UCSD-AML1 (cell line): ENCODE data around the gene ERN1.
"Not testable (repeated sequence)": the region's sequence is repeated elsewhere in the genome, so short reads cannot be mapped to it uniquely, and the experiment has no call there.

Experiments
- DNase-seq: peaks from one replicate; lab custom pipeline; 2025; ENCODE audit not compliant: unreplicated experiment; lab: John Stamatoyannopoulos, UW

Gene ERN1

GRCh38 chr17:64036198-64036922 lies 93.6 kb downstream of the ERN1 start:
- no peak for DNase-seq

DNA sequence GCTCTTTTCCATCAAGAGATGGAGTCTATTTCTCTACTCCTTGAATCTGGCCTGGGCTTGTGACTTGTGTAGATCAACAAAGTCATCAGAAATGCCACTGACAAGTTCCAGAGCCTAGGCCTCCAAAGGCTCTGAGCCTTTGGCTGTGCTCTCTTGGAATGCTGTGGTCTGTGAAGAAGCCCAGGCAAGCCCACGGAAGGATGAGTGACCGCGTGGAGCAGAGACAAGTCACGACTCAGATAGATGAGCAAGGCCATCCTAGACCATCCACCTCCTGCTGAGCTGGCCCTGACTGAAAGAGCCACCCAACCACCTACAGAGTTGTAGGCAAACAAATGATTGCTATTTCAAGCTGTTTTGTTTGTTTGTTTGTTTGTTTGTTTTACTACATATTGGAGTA lies 97.9 kb downstream of the ERN1 start:
- DNase-seq, result no peak

DNA sequence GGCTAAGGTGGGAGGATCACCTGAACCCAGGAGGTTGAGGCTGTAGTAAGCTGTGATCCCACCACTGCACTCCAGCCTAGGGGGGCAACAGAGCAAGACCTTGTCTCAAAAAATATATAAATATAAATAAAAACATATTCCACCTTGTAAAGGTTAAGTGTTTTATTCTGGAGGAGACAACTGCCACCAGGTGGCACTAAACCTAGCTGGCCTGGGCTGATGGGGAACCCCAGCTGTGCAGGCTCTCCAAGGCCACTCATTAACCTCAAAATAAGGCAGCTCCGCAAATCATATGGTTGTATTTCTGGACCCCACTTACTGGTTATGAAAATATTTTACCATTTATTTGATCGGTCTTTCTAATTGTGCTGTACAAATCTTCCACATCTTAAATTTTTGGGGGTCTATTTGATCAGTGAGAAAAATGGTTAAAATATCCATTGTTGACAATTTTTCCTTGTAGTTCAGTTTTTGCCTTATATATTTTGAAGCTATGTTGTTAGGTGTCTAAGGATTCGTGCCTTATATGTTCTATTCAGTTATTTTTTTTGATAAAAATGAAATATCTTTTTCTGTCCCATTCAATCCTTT lies 101.0 kb downstream of the ERN1 start:
- DNase-seq, result peak; percentile 46

DNA sequence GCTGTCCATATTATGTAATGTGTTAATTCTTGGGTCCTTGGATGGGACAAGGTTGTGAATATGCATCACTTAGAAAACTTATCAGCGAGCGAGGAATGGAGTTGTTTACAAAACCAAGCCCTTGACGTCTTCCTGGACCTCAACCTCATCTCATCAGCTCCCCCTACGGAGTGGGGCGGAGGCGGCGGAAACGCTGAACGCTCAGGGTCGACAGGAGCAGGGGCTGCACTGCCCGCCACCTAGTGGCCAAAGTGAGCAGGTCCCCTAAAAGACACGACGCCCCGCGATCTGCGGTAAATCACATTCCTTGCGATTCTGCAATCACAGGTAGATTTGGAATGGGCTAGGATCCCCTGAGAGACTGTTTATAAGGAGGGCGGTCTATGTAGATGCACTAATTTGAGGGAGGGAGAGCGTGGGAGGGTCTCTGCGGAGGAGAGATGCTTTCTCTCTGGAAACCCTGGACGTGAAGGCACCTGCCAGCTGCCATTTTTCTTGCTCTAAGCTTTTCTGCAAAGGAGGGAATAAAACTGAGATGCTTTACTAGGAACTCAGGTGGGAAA lies 104.1 kb downstream of the ERN1 start:
- peak; percentile 90 for DNase-seq

DNA sequence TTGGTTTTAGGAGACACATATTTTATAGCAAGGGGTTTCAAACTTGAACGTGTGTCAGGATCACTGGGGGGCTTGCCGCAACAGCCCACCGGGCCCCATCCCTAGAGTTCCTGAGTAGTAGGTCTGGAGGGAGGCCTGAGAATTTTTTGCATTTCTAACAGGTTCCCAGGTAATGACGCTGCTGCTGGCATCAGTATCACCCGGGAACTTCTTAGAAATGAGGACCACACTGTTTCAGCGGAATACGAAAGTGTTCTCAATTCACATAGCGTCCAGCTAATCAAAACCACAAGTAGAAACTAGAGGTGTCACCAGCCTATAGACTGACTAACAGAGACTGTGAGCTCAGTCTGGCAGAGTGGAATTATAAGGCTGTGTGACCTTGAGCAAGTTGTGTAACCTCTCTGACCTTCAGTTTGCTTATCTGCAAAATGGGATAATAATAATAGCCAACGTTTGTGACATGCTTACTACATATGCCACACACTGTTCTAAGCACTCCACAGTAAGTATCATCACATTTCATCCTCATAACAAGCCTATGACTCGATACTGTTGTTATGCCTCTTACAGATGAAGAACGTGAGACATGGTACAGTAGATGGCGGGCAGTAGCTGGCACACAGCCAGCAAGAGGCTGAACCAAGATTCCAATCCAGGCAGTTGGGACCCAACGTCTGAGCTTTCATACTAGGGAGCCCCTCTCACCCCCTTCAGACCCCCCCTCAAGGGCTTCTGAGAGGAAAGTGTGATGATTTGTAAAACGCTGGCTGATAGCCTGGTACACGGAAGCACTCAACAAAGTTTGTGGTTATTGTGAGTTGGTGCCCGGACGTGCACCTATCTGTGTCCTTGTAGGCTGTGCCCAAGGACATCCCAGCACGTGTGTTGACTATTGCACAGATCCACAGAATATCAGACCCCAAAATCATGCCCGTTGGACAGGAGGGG lies 104.9 kb downstream of the ERN1 start:
- DNase-seq, result no peak

- peak; percentile 44 for DNase-seq
Measured at GRCh38 chr17:64024215-64024654, 105.7 kb downstream of the ERN1 start.

GRCh38 chr17:64022611-64023063 lies 107.3 kb downstream of the ERN1 start:
- DNase-seq, result no peak

GRCh38 chr17:64020056-64020766 lies 109.7 kb downstream of the ERN1 start, which contains the start of gene ICAM2:
Gene ICAM2, minus strand, starts transcription at chr17:64020633. Its CDS starts 13,942 bp downstream, at chr17:64006691.
- peak; percentile 83 for DNase-seq

DNA sequence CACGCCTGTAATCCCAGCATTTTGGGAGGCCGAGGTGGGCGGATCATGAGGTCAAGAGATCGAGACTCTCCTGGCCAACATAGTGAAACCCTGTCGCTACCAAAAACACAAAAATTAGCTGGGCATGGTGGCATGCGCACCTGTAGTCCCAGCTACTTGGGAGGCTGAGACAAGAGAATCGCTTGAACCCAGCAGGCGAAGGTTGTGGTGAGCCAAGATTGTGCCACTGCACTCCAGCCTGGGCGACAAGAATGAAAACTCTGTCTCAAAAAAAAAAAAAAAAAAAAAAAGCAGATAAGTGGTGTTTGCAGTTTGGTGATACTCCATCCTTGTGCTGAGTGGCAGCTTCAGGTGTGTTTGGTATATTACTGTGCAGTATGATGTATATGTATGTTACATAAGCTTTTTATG lies 110.4 kb downstream of the ERN1 start:
- DNase-seq, result not testable (repeated sequence)

DNA sequence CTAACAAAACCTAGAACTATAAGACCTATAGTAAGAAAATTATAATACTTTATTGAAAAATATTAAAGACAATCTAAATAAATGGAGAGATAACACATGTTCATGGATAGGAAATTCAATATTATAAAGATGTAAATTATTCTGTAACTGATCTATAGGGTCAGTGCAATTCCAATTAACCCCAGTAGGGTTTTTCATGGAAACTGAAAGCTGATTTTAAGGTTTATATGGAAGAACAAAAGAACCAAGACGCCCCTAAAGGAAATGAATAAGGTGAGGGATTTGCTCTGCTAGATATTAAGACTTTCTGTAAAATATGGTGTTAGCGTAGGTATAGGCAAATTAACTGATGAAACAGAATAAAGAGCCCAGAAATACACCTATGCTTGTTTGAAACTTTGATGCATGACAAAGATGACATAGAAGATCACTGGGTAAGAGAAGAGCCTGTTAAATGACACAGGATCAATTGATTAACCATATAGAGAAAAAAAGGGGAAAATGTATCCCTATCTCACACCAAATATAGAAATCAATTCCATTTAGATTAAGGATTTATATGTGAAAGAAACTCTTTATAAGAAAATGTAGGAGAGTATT lies 112.5 kb downstream of the ERN1 start:
- no peak for DNase-seq

DNA sequence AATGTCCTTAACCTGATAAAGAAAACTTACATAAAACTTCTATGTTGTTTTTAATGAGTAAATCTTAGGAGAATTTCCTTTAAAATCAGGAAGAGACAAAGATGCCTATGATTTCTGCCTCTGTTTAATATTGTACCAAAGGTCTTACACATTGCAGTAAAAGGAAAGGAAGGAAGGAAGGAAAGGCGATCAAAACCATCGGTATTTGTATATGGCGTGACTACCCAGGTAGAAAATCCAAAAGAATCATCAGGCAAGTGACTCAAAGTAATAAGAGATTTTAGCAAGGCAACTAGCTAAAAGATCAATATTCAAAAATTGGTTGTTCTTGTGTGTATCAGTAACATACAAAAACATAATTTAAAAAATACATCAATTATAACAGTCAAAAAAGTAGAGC lies 113.0 kb downstream of the ERN1 start:
- DNase-seq, result no peak

GRCh38 chr17:64016231-64016784 lies 113.6 kb downstream of the ERN1 start:
- no peak for DNase-seq

DNA sequence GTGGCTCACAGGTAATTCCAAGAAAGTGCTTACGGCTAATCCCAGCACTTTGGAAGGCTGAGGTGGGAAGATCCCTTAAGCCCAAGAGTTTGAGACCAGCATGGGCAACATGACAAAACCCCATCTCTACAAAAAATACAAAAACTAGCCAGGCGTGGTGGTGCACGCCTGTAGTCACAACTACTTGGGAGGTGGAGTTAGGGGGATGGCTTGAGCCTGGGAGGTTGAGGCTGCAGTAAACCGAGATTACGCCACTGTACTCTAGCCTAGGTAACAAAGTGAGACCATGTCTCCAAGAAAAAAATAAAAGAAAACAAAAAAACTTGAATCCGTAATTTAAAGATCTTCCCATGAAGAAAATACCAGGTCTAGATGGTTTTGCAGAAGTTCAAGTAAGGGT lies 114.5 kb downstream of the ERN1 start:
- no peak for DNase-seq

GRCh38 chr17:64009571-64010402 lies 120.2 kb downstream of the ERN1 start:
- no peak for DNase-seq

DNA sequence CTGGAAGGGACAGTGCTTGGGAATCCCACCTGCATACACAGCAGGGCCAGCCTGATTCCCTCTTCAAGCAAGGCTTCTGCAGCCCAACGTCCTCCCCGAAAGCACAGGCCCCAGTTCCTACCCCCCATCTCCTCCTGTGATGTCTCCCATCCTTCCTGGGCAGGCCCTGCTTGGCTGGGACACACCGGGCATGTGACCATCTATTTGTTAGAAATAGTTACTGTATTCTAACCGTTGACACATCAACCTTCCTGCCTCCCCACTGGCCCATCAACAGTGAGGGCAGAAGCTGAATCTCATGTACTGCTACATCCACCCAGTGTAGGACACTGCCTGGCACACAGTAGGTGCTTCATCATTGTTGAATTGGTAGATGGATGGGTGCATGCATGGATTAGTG lies 121.1 kb downstream of the ERN1 start:
- no peak for DNase-seq

GRCh38 chr17:64008346-64008745 lies 121.6 kb downstream of the ERN1 start:
- DNase-seq, result no peak

GRCh38 chr17:64007838-64008282 lies 122.1 kb downstream of the ERN1 start:
- no peak for DNase-seq

- not testable (repeated sequence) for DNase-seq
Measured at GRCh38 chr17:64007089-64007837, 122.7 kb downstream of the ERN1 start.
